A549 (cell line): Measurements from ENCODE around the gene BTAF1. TPM values are rescaled to one million over a fixed set of nuclear protein-coding genes. Genes with fewer than 3 reads are reported as not detected.
A peak's percentile ranks its signal among the peaks of the same experiment; 100 is the strongest.

Experiments
- ATAC-seq, 2 experiments: fragments of 200-7000 bp in 1 of 2; fragments of >200 bp in 1 of 2; cut with Nextera tagmentation in 1 of 2; cut with Tn5 transposase in 1 of 2; 3 replicates each; pipeline versions ENCODE4 v1.8.0 to v1.9.1; 2018 to 2020; ENCODE audit warnings: mild to moderate bottlenecking in 1 of 2, moderate library complexity in 1 of 2
- CTCF ChIA-PET: fragments of 300-600 bp; sonication (Branson Sonifier 250); formaldehyde crosslinking; extraction: SDS; loops from one replicate; lab custom pipeline; 2021; ENCODE audit warnings: antibody characterized with exemption, inconsistent platforms; lab: Yijun Ruan, JAX
- POLR2A ChIA-PET: fragments of 350-600 bp; formaldehyde crosslinking; extraction: SDS; loops from one replicate; lab custom pipeline; 2021; ENCODE audit warnings: antibody characterized with exemption, inconsistent platforms; lab: Yijun Ruan, JAX
- DNase-seq, 2 experiments: peaks; one replicate each; pipeline versions ENCODE4 v3.0.0 to v3.0.0-alpha.2; 2011 to 2016; ENCODE audit warnings: low read depth in 1 of 2, low spot score in 1 of 2
- FAIRE-seq: peaks from 2 replicates; lab custom pipeline; 2011; peaks lifted over from hg19 to GRCh38; lab: Jason Lieb, UNC
- H3K27ac ChIP-seq, 2 experiments: fragments of >200 bp; sonication (Bioruptor Twin); formaldehyde crosslinking; 3 replicates each; pipeline ENCODE4 v1.5.1; 2016 to 2017
- H3K4me1 ChIP-seq: fragments of >200 bp; sonication (Bioruptor Twin); formaldehyde crosslinking; 3 replicates; pipeline ENCODE4 v1.6.1; 2016
- H3K4me2 ChIP-seq: fragments of >200 bp; sonication (Bioruptor Twin); formaldehyde crosslinking; 3 replicates; pipeline ENCODE4 v1.6.1; 2016
- H3K4me3 ChIP-seq: fragments of >200 bp; sonication (Bioruptor Twin); formaldehyde crosslinking; 3 replicates; pipeline ENCODE4 v1.5.1; 2016
- H3K9me3 ChIP-seq: fragments of >200 bp; sonication (Bioruptor Twin); formaldehyde crosslinking; 3 replicates; pipeline ENCODE4 v1.6.1; 2016
- CBX2 ChIP-seq: fragments of 200-600 bp; sonication (generic); IDR thresholded peaks from 2 replicates; pipeline ENCODE4 v1.6.1; 2016; ENCODE audit warnings: low read depth, mild to moderate bottlenecking, borderline replicate concordance
- CHD2 ChIP-seq: fragments of 150-350 bp; IDR thresholded peaks from 2 replicates; pipeline ENCODE4 v1.6.1; 2014; ENCODE audit warnings: low read length; ENCODE audit not compliant: partially characterized antibody
- EHF ChIP-seq: fragments of 250-450 bp; sonication (Bioruptor Pico); IDR thresholded peaks from 2 replicates; pipeline ENCODE4 v1.5.0; 2020; ENCODE audit warnings: mild to moderate bottlenecking
- EHMT2 ChIP-seq: fragments of 200-600 bp; sonication (generic); IDR thresholded peaks from 2 replicates; pipeline ENCODE4 v1.6.1; 2016; ENCODE audit warnings: antibody characterized with exemption, low read depth, mild to moderate bottlenecking, moderate library complexity
- FOSB ChIP-seq: fragments of 250-450 bp; sonication (Bioruptor Pico); IDR thresholded peaks from 2 replicates; pipeline ENCODE4 v1.5.0; 2020; ENCODE audit warnings: mild to moderate bottlenecking, moderate library complexity
- HDAC2 ChIP-seq: fragments of 200-600 bp; sonication (generic); IDR thresholded peaks from 2 replicates; pipeline ENCODE4 v1.6.1; 2016
- HMGXB4 ChIP-seq: fragments of 250-450 bp; sonication (Bioruptor Pico); IDR thresholded peaks from 2 replicates; pipeline ENCODE4 v1.5.0; 2021; ENCODE audit warnings: mild to moderate bottlenecking, moderate library complexity, borderline replicate concordance
- HOXB5 ChIP-seq: fragments of 250-450 bp; sonication (Bioruptor Pico); IDR thresholded peaks from 2 replicates; pipeline ENCODE4 v1.5.0; 2020; ENCODE audit warnings: mild to moderate bottlenecking, moderate library complexity
- JUN ChIP-seq, 2 experiments: fragments of >200 bp; sonication (Bioruptor Twin); formaldehyde crosslinking; IDR thresholded peaks; 2 replicates in 1 of 2; 3 replicates in 1 of 2; pipeline ENCODE4 v1.6.1; 2016 to 2017
- JUNB ChIP-seq: fragments of >200 bp; sonication (Bioruptor Twin); formaldehyde crosslinking; IDR thresholded peaks from 2 replicates; pipeline ENCODE4 v1.6.1; 2016
- KDM1A ChIP-seq: fragments of 200-600 bp; sonication (generic); IDR thresholded peaks from 2 replicates; pipeline ENCODE4 v1.6.1; 2016; ENCODE audit warnings: low read depth, mild to moderate bottlenecking
- MAFK ChIP-seq: fragments of 450-650 bp; IDR thresholded peaks from 2 replicates; pipeline ENCODE4 v1.6.1; 2014; ENCODE audit not compliant: partially characterized antibody
- MAX ChIP-seq: IDR thresholded peaks from 2 replicates; pipeline ENCODE4 v1.6.1; 2012
- RAD21 ChIP-seq, 2 experiments: fragments of >200 bp in 1 of 2; sonication (Bioruptor Twin) in 1 of 2; formaldehyde crosslinking in 1 of 2; IDR thresholded peaks in 1 of 2; conservative IDR thresholded peaks in 1 of 2; 2 replicates in 1 of 2; 3 replicates in 1 of 2; pipeline ENCODE4 v1.6.1; 2012 to 2018; ENCODE audit warnings: inconsistent platforms in 1 of 2
- RCOR1 ChIP-seq: fragments of 150-350 bp; IDR thresholded peaks from 2 replicates; pipeline ENCODE4 v1.6.1; 2014; ENCODE audit warnings: antibody characterized with exemption, low read length, low read depth
- RNF2 ChIP-seq: fragments of 200-600 bp; sonication (generic); IDR thresholded peaks from 2 replicates; pipeline ENCODE4 v1.6.1; 2016; ENCODE audit warnings: low read depth, mild to moderate bottlenecking, antibody characterized with exemption, moderate library complexity, borderline replicate concordance
- SREBF2 ChIP-seq: fragments of 450-650 bp; IDR thresholded peaks from 2 replicates; pipeline ENCODE4 v1.6.1; 2014; ENCODE audit warnings: mild to moderate bottlenecking, moderate library complexity
- ZC3H11A ChIP-seq: fragments of 450-650 bp; IDR thresholded peaks from 2 replicates; pipeline ENCODE4 v1.6.1; 2014; ENCODE audit warnings: antibody characterized with exemption, mild to moderate bottlenecking
- ZNF302 ChIP-seq: fragments of 250-450 bp; sonication (Bioruptor Pico); IDR thresholded peaks from 2 replicates; pipeline ENCODE4 v1.9.0; 2021; ENCODE audit warnings: inconsistent platforms, mild to moderate bottlenecking, moderate library complexity
- WGBS: methylation state at CpG from one replicate; pipeline ENCODE4 v1.1.6; 2017; ENCODE audit errors: missing lambda C conversion rate; 5-methylcytosine and 5-hydroxymethylcytosine counted together
- polyA plus RNA-seq, 4 experiments: library from polyadenylated mRNA; depleted of rRNA in 3 of 4; stranded (reverse); fragments of >200 nt; fragmentation: RNase III in 1 of 4; extraction: RNeasy Plus Mini Kit Qiagen cat#74134 plus additional on column Dnase treatment in 1 of 4; gene quantifications; 2 replicates in 3 of 4; 3 replicates in 1 of 4; pipeline ENCODE4 v1.2.3, GENCODE V29; 2011 to 2017
- TF ChIP-seq, protein P1 (sequence below): fragments of 450-650 bp; IDR thresholded peaks from 2 replicates; pipeline ENCODE4 v1.6.1; 2014; ENCODE audit warnings: antibody characterized with exemption
- TF ChIP-seq, protein P2 (sequence below): fragments of 200-600 bp; sonication (generic); IDR thresholded peaks from 2 replicates; pipeline ENCODE4 v1.6.1; 2016; ENCODE audit warnings: antibody characterized with exemption, mild to moderate bottlenecking, moderate library complexity
- TF ChIP-seq, protein P3 (sequence below): fragments of >200 bp; sonication (Bioruptor Twin); formaldehyde crosslinking; IDR thresholded peaks from 2 replicates; pipeline ENCODE4 v1.6.1; 2016
- TF ChIP-seq, protein P4 (sequence below): fragments of >200 bp; sonication (Bioruptor Twin); formaldehyde crosslinking; IDR thresholded peaks from 3 replicates; pipeline ENCODE4 v1.6.1; 2016
- TF ChIP-seq, protein P5 (sequence below): fragments of 150-350 bp; IDR thresholded peaks from 2 replicates; pipeline ENCODE4 v1.6.1; 2014; ENCODE audit warnings: low read depth, mild to moderate bottlenecking, low read length

BTAF1 gene
- polyA plus RNA-seq, 2 of the 4 experiments (the other 2 are of a cell fraction) = 16.7 to 54.7 TPM

DNA sequence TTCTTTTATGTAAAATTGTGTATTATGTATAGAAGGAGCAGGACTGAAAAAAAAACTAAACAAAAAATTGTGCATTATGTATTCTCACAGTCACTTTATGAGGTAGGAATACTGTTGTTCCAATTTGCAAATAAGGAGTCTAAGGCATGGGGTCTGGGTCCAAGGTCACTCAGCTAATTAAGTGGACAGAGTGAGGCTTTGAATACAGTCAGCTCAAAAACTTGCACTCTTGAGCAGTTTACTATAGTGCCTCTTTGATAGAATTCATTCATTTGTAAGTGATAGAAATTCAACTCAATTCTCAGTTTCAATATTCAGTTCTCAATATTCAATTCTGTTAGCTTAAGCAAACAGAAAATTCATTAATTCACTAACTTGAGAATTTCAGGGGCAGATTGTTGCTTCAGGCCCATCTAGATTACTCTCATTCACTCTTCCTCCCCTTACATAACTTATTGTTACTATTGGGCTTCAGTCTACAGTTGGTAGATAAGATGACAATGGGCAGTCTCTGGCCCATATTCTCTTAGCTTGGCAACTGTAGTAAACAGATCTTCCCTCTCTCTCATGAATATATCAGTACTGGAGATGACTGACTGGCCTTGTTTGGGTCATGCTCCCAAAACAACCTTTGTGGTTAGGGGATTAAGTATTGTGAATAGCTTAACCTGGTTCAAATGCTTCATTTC is 86.6 kb downstream of the BTAF1 start:
- DNase-seq = no peak
- no peaks in the 10 kb centered on the region for H3K9me3 ChIP-seq
- TF ChIP-seq CBX2 (no peak), FOSB (CRISPR knock-in tag) (no peak), RCOR1 (no peak), JUNB (no peak), EHMT2 (no peak), ZC3H11A (no peak)
- TF ChIP-seq, protein P1, sequence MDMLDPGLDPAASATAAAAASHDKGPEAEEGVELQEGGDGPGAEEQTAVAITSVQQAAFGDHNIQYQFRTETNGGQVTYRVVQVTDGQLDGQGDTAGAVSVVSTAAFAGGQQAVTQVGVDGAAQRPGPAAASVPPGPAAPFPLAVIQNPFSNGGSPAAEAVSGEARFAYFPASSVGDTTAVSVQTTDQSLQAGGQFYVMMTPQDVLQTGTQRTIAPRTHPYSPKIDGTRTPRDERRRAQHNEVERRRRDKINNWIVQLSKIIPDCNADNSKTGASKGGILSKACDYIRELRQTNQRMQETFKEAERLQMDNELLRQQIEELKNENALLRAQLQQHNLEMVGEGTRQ = no peak
- TF ChIP-seq, protein P2, sequence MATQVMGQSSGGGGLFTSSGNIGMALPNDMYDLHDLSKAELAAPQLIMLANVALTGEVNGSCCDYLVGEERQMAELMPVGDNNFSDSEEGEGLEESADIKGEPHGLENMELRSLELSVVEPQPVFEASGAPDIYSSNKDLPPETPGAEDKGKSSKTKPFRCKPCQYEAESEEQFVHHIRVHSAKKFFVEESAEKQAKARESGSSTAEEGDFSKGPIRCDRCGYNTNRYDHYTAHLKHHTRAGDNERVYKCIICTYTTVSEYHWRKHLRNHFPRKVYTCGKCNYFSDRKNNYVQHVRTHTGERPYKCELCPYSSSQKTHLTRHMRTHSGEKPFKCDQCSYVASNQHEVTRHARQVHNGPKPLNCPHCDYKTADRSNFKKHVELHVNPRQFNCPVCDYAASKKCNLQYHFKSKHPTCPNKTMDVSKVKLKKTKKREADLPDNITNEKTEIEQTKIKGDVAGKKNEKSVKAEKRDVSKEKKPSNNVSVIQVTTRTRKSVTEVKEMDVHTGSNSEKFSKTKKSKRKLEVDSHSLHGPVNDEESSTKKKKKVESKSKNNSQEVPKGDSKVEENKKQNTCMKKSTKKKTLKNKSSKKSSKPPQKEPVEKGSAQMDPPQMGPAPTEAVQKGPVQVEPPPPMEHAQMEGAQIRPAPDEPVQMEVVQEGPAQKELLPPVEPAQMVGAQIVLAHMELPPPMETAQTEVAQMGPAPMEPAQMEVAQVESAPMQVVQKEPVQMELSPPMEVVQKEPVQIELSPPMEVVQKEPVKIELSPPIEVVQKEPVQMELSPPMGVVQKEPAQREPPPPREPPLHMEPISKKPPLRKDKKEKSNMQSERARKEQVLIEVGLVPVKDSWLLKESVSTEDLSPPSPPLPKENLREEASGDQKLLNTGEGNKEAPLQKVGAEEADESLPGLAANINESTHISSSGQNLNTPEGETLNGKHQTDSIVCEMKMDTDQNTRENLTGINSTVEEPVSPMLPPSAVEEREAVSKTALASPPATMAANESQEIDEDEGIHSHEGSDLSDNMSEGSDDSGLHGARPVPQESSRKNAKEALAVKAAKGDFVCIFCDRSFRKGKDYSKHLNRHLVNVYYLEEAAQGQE = no peak
- TF ChIP-seq, protein P3, sequence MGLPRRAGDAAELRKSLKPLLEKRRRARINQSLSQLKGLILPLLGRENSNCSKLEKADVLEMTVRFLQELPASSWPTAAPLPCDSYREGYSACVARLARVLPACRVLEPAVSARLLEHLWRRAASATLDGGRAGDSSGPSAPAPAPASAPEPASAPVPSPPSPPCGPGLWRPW = no peak
- TF ChIP-seq, all 56 proteins: peak for 0
- Histone ChIP-seq H3K4me3 (no peak overlapping the region), H3K4me2 (no peak overlapping the region), H3K27ac (no peak overlapping the region), H3K4me1 (peaks cover 9% of the 10 kb centered on the region)
- ChIA-PET POLR2A (no interaction called here), CTCF (interaction anchor here (1.2 to 1.4 kb wide), 2 partner anchors 16 to 97 kb away, joined by 3 to 4 read pairs; no protein-coding TSS in a partner anchor)
- ATAC-seq (no peak), FAIRE-seq (no peak)

- 34% methylated on average over 2 of the region's 2 CpGs for WGBS
- Histone ChIP-seq H3K4me1 (peaks cover 9% of the 10 kb centered on the region), H3K4me3 (no peak overlapping the region), H3K4me2 (peak overlapping the region; percentile 40), H3K27ac (peak overlapping the region in 1 of 2 experiments; percentile 47; a peak in 2 of 6 replicates), H3K9me3 (no peaks in the 10 kb centered on the region)
- DNase-seq (peak; percentile 57 to 62), ATAC-seq (peak; percentile 97 to 99), FAIRE-seq (peak; percentile 81)
- POLR2A ChIA-PET = interaction anchor here (0.7 kb wide), 1 partner anchor 88 kb away, joined by 4 read pairs; the partner anchor contains the start of gene BTAF1
- CTCF ChIA-PET = no interaction called here
- TF ChIP-seq HOXB5 (CRISPR knock-in tag) (no peak), CBX2 (no peak), MAFK (peak; percentile 28), HDAC2 (no peak), RAD21 (conservative IDR thresholded peaks at IDR 0.05 in 1 of 2, IDR thresholded peaks at IDR 0.05 in 1 of 2) (no peak), KDM1A (no peak), RNF2 (no peak), ZNF302 (no peak), JUN (IDR thresholded peaks at IDR 0.05) (no peak), EHMT2 (no peak), SREBF2 (no peak), MAX (peak; percentile 62), JUNB (peak; percentile 69), EHF (CRISPR knock-in tag) (no peak), CHD2 (no peak), HMGXB4 (CRISPR knock-in tag) (no peak)
- TF ChIP-seq, protein P4, sequence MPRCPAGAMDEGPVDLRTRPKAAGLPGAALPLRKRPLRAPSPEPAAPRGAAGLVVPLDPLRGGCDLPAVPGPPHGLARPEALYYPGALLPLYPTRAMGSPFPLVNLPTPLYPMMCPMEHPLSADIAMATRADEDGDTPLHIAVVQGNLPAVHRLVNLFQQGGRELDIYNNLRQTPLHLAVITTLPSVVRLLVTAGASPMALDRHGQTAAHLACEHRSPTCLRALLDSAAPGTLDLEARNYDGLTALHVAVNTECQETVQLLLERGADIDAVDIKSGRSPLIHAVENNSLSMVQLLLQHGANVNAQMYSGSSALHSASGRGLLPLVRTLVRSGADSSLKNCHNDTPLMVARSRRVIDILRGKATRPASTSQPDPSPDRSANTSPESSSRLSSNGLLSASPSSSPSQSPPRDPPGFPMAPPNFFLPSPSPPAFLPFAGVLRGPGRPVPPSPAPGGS = no peak
- TF ChIP-seq, protein P1 = no peak
- TF ChIP-seq, protein P5, sequence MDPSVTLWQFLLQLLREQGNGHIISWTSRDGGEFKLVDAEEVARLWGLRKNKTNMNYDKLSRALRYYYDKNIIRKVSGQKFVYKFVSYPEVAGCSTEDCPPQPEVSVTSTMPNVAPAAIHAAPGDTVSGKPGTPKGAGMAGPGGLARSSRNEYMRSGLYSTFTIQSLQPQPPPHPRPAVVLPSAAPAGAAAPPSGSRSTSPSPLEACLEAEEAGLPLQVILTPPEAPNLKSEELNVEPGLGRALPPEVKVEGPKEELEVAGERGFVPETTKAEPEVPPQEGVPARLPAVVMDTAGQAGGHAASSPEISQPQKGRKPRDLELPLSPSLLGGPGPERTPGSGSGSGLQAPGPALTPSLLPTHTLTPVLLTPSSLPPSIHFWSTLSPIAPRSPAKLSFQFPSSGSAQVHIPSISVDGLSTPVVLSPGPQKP = no peak
Observed at GRCh38 chr10:92011560-92012214, 88.1 kb downstream of the BTAF1 start.
